Measurements from ENCODE around the gene SCAF1.

DNA sequence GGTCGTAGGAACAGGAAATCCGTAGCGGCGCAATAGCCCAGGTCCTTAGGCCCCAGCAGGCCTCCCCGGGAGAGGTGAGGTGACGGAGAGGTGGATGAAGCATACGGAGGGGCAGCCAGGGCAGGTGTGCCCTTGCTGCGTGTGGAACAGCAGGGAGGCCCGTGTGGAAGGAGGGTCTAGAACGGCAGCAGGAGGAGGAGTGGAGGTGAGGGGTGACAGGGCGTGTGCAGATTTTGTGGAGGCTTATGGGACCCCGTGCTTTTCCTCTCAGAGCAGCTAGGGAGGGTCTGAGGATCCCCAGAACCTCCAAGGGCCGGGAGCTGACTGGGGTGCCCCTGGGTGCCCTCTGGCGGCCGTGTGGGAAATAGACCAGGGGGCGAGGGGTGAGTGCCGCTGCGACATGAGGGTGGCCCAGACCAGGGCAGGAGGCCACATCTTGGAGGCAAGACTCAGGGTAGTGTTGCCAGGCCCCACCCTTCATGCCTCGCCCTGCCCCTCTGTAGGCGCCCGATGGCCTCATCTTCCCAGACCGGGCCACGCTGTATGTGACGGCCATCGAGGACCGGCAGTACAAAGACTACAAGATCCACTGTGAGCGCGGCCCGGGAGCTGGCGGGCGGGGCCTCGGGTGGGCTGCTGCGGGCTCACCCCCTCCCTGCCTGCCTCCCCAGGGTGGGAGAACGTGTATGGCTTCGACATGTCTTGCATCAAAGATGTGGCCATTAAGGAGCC, 42.4 kb downstream of the SCAF1 start:
- TF ChIP-seq CTCF (IDR thresholded peaks at IDR 0.05 in 8 of 11, conservative IDR thresholded peaks at IDR 0.05 in 3 of 11) (peak in 10 of 11 experiments; percentile 3 to 59 (median 35)), POLR2AphosphoS5 (IDR thresholded peaks at IDR 0.05) (peak in 2 of 3 donors; percentile 34 to 58), POLR2A (IDR thresholded peaks at IDR 0.05) (no peak)
